NCI-H524 (cell line): Measurements from ENCODE around the gene CKB.

Source experiments
- DNase-seq, 2 experiments: peaks; one replicate each; lab custom pipeline; 2025; lab: John Stamatoyannopoulos, UW

Gene CKB

GRCh38 chr14:103549361-103550311 is 27.0 kb upstream of the CKB start:
- no peak for DNase-seq

GRCh38 chr14:103548463-103549351 is 26.1 kb upstream of the CKB start:
- DNase-seq: no peak

DNA sequence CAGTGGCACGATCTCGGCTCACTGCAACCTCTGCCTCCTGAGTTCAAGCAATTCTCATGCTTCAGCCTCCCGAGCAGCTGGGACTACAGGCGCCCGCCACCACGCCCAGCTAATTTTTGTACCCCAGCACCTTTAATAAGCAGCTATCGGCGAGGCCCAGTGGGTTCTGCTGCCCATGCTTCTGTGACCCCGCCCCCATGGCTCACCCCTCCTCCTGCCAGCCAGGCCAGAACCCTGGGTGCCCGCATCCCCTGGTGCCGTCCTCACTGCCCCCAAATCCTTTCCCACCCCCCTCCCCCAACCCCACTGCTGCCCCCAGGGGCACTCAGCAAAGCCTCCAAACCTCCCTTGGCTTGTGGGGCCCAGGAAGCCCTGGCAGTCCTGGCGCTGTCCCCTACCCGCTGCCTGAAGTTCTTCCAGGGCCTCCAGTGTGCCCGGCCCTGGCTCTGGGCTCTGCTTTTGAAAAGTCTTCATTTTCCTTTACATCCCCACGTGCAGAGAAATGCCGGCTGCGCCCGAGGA is 25.4 kb upstream of the CKB start:
- no peak for DNase-seq

- DNase-seq: no peak
Measured at GRCh38 chr14:103547455-103547940, 24.9 kb upstream of the CKB start.

DNA sequence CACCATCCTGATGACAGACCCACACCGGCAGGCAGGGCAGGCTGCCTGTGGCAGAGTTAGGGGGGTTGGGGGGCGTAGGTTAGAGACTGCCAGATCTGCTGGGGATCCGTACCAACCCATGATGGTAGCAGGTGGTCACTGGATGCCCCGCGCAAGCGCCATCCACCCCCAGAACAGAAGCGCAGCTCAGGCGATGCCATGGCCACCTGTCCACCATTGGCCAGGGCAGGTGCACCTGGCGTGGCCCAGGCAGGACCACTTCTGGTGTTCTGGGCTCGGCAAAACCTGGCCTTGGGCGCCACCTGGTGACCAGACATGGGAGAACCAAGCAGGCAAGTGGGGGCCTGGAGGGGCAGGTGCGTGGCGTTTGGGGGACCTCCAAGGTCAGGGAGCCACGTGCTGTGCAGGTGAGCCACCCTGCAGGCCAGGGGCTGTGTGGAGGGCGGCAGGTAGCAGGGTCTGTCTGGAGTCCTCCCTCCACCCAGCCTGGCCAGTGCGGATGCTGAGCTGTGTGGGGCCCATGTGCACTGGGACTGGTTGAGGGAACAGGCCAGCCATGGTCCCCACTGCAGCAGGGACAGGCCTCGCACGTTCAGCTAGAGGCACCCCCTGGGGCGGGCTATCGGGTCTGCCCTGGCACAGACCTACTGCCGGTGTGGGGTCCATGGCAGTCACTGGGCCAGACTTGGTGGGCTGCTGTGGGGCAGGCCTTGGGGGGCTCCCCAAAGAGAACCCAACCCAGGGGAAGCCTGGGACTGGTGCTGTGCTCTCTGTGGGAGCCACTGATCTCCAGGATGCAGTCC is 24.2 kb upstream of the CKB start:
- DNase-seq: peak; percentile 67 to 81

- no peak for DNase-seq
Measured at GRCh38 chr14:103545915-103546651, 23.5 kb upstream of the CKB start.

- no peak for DNase-seq
Measured at GRCh38 chr14:103545219-103545914, 22.7 kb upstream of the CKB start.

DNA sequence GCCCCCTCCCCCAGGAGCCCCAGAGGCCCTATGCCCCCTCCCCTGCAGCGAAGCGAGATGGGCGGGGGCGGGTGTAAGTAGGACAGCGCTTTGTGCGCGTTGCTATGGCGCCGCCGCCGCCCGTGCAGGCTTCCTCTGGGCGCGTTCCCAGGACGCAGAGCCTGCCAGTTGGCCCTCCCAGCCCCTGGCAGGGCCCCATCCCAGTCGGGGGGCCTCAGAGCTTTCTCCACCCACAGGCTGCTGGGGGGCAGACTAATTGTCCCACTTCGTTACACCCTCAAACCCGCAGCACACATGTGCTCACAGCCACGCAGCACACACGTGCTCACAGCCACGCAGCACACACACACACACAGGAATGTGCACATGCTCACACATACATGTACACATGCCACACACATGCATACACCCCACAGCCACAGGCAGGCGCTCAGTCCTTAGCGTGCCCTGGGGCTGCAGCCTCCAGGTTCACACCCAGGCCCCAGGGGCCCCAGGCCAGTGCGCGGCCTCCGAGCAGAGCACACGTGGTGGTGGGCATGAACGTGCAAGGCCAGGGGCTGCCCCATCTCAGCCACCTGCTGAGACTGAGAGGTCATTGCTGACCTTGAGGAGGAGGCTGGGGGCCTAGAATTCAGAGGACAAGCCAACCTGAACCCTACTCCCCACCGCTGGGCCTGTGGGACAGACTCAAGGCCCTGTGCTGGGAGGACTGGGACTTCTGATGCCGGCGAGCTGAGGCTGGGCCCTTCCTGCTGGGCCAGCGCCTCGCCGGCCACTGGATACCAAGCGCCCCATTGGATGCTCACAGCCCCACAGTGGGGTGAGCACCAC is 22.0 kb upstream of the CKB start:
- DNase-seq: no peak

- DNase-seq: no peak
Measured at GRCh38 chr14:103543721-103544387, 21.2 kb upstream of the CKB start.

- DNase-seq: no peak
Measured at GRCh38 chr14:103543140-103543539, 20.5 kb upstream of the CKB start.

GRCh38 chr14:103542605-103543088 is 20.0 kb upstream of the CKB start:
- DNase-seq: peak; percentile 46 to 77

GRCh38 chr14:103541709-103542604 is 19.3 kb upstream of the CKB start:
- DNase-seq: no peak

DNA sequence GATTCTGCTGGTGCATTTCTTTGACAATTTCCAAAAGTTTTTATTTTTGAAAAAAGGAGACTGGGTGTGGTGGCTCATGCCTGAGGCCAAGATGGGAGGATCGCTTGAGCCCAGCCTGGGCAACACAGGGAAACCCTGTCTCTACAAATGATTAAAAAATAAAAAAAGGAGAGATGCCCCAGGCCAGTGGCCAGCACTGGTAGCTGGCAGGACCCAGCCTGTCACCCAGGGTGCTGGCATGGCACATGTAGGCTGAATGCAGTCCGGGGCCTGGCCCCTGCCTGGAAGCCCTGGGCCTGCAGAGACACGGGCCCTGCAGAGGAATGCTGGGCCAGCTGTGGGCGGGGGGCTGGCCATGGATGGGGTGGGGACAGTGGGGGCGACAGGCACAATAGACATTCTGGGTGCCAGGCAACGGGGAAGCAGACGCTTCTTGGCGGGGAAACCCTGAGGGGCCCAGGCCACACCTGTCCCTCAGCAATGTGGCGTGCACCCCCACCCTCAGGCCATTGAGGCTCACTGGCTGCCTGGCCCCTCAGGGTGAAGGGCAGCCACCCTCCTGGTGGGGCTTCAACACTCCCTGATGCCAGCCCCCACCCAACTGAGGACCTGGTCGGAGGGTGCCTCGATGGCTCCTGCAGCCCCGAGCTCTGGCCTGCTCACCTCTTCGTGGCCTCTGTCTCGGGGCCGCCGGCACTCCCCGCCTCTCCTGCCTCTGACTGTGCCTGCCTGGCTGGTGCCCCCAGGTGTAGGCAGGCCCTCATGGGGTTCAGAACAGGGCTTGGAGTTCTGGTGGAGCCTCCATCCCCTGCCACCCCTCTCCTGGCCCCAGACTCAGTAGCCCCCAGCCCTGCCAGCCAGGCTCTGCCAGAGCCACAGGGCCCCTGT is 18.4 kb upstream of the CKB start:
- DNase-seq: no peak

- peak in 1 of 2 experiments; percentile 47 for DNase-seq
Measured at GRCh38 chr14:103539056-103539825, 16.6 kb upstream of the CKB start.

GRCh38 chr14:103538291-103539055 is 15.8 kb upstream of the CKB start:
- DNase-seq: peak; percentile 41 to 72
